GM19023 (cell line): ENCODE measurements around the gene ERN1.
A peak's percentile ranks its signal among the peaks of the same experiment; 100 is the strongest.
"Not testable (repeated sequence)": the region's sequence is repeated elsewhere in the genome, so short reads cannot be mapped to it uniquely, and the experiment has no call there.

Source experiments
- ATAC-seq: cut with Tn5 transposase; IDR thresholded peaks from one replicate; pipeline ENCODE4 v1.9.1; 2021; ENCODE audit warnings: mild to moderate bottlenecking, moderate library complexity; ENCODE audit not compliant: unreplicated experiment

The ERN1 gene

GRCh38 chr17:64036198-64036922 is 93.6 kb downstream of the ERN1 start:
- no peak for ATAC-seq

- ATAC-seq, result no peak
Measured at GRCh38 chr17:64032081-64032480, 97.9 kb downstream of the ERN1 start.

- no peak for ATAC-seq
Measured at GRCh38 chr17:64028874-64029464, 101.0 kb downstream of the ERN1 start.

- ATAC-seq, result peak; percentile 77
Measured at GRCh38 chr17:64025732-64026294, 104.1 kb downstream of the ERN1 start.

- peak; percentile 5 for ATAC-seq
Measured at GRCh38 chr17:64024781-64025731, 104.9 kb downstream of the ERN1 start.

- no peak for ATAC-seq
Measured at GRCh38 chr17:64024215-64024654, 105.7 kb downstream of the ERN1 start.

GRCh38 chr17:64022611-64023063 is 107.3 kb downstream of the ERN1 start:
- no peak for ATAC-seq

GRCh38 chr17:64020056-64020766 is 109.7 kb downstream of the ERN1 start, which contains the start of gene ICAM2:
Gene ICAM2 (minus strand): TSS chr17:64020633. CDS start chr17:64006691, 13,942 bp downstream.
- ATAC-seq, result peak; percentile 56

- ATAC-seq, result not testable (repeated sequence)
Measured at GRCh38 chr17:64019551-64019961, 110.4 kb downstream of the ERN1 start.

GRCh38 chr17:64017381-64017980 is 112.5 kb downstream of the ERN1 start:
- no peak for ATAC-seq

- ATAC-seq, result no peak
Measured at GRCh38 chr17:64016974-64017373, 113.0 kb downstream of the ERN1 start.

GRCh38 chr17:64016231-64016784 is 113.6 kb downstream of the ERN1 start:
- ATAC-seq, result no peak

GRCh38 chr17:64015447-64015846 is 114.5 kb downstream of the ERN1 start:
- ATAC-seq, result no peak

GRCh38 chr17:64009571-64010402 is 120.2 kb downstream of the ERN1 start:
- ATAC-seq, result no peak

GRCh38 chr17:64008830-64009229 is 121.1 kb downstream of the ERN1 start:
- ATAC-seq, result no peak

GRCh38 chr17:64008346-64008745 is 121.6 kb downstream of the ERN1 start:
- no peak for ATAC-seq

GRCh38 chr17:64007838-64008282 is 122.1 kb downstream of the ERN1 start:
- no peak for ATAC-seq

GRCh38 chr17:64007089-64007837 is 122.7 kb downstream of the ERN1 start:
- not testable (repeated sequence) for ATAC-seq
